ENCODE results near the gene IHH. TPM values are rescaled to one million over a fixed set of nuclear protein-coding genes. Genes with fewer than 3 reads are reported as not detected.

IHH gene
- total RNA-seq, 1 experiment from 2014 or later = 0.17 TPM

GRCh38 chr2:219019436-219019835, 41.3 kb downstream of the IHH start (continued):
- TF ChIP-seq EZH2phosphoT487 (IDR thresholded peaks at IDR 0.05; ENCODE audit: borderline replicate concordance) = no peak
- TF ChIP-seq JUND (IDR thresholded peaks at IDR 0.05) = no peak
- TF ChIP-seq SIN3A (IDR thresholded peaks at IDR 0.05; ENCODE audit: low read depth) = no peak
- no peak for TF ChIP-seq YY1 (IDR thresholded peaks at IDR 0.05; ENCODE audit: extremely low read depth, insufficient replicate concordance, low read depth, low read length)
- no peak for TF ChIP-seq ZNF274 (IDR thresholded peaks at IDR 0.05; ENCODE audit: low read depth, low read length)
- no peak for TF ChIP-seq POLR2AphosphoS5 (IDR thresholded peaks at IDR 0.05; ENCODE audit: low read depth, low read length)

GRCh38 chr2:219018726-219019125, 42.0 kb downstream of the IHH start:
- intact Hi-C loops (cut with micrococcal nuclease) = no loop called here
- BruUV-seq (replicated peaks) = no TSS peak
- CTCF ChIA-PET = interaction anchor here (3.9 kb wide), 1 partner anchor 11 kb away, joined by 21 read pairs; no protein-coding TSS in a partner anchor
- no peaks in the 10 kb centered on the region for H3K9me3 ChIP-seq (ENCODE audit: control insufficient read depth in 1 of 2, insufficient read depth in 1 of 2, low read depth in 1 of 2, low read length in 2 of 2)
- H3K9ac ChIP-seq (ENCODE audit: low read length) = no peak overlapping the region
- ATAC-seq = no peak
- no peaks in the 10 kb centered on the region for H3K27me3 ChIP-seq (ENCODE audit: insufficient read depth, low read length)
- no peaks in the 10 kb centered on the region for H3K36me3 ChIP-seq (ENCODE audit: control insufficient read depth in 1 of 2, insufficient read depth in 2 of 2, low read length in 2 of 2)
- H3K4me1 ChIP-seq (ENCODE audit: control insufficient read depth in 1 of 2, insufficient read depth in 2 of 2, low read length in 2 of 2) = no peaks in the 10 kb centered on the region
- no peaks in the 10 kb centered on the region for H3K9me2 ChIP-seq (ENCODE audit: insufficient read depth)
- H3K27ac ChIP-seq (ENCODE audit: low read depth, low read length) = no peak overlapping the region
- no peak for DNase-seq (ENCODE audit: low read depth, low spot score)
- RAD21 ChIA-PET (ENCODE audit: low non-redundant PET in 1 of 2, low total read pairs in 2 of 2, uncharacterized antibody in 2 of 2, unreplicated experiment in 2 of 2) = no interaction called here
- H3K79me2 ChIP-seq (ENCODE audit: insufficient read depth, low read length) = no peaks in the 10 kb centered on the region
- H3K4me2 ChIP-seq (ENCODE audit: low read length) = no peak overlapping the region
- no peak overlapping the region for H2AFZ ChIP-seq (ENCODE audit: low read depth, low read length, poor library complexity, severe bottlenecking)
- no peaks in the 10 kb centered on the region for H4K20me1 ChIP-seq (ENCODE audit: insufficient read depth)
- POLR2A ChIA-PET = no interaction called here
- TF ChIP-seq SIN3A (IDR thresholded peaks at IDR 0.05; ENCODE audit: low read depth) (no peak), RAD21 (IDR thresholded peaks at IDR 0.05; ENCODE audit: low read depth) (no peak), ZBTB33 (IDR thresholded peaks at IDR 0.05; ENCODE audit: extremely low read depth, insufficient replicate concordance, low read length) (no peak), JUND (IDR thresholded peaks at IDR 0.05) (no peak), MAX (IDR thresholded peaks at IDR 0.05) (no peak), REST (IDR thresholded peaks at IDR 0.05; ENCODE audit: low read depth) (no peak), YY1 (IDR thresholded peaks at IDR 0.05; ENCODE audit: extremely low read depth, insufficient replicate concordance, low read depth, low read length) (no peak), ZNF274 (IDR thresholded peaks at IDR 0.05; ENCODE audit: low read depth, low read length) (no peak), ZFX (IDR thresholded peaks at IDR 0.05) (no peak), ELF1 (IDR thresholded peaks at IDR 0.05; ENCODE audit: borderline replicate concordance, low read depth) (no peak), FOSL1 (IDR thresholded peaks at IDR 0.05; ENCODE audit: low read depth) (no peak), SP1 (IDR thresholded peaks at IDR 0.05; ENCODE audit: low read depth) (no peak), CTCF (IDR thresholded peaks at IDR 0.05 in 2 of 3, conservative IDR thresholded peaks at IDR 0.05 in 1 of 3; ENCODE audit: borderline replicate concordance in 1 of 3, insufficient read depth in 1 of 3, low read depth in 2 of 3, low read length in 2 of 3) (no peak), POLR2AphosphoS5 (IDR thresholded peaks at IDR 0.05; ENCODE audit: low read depth, low read length) (no peak), EZH2phosphoT487 (IDR thresholded peaks at IDR 0.05; ENCODE audit: borderline replicate concordance) (no peak)
- H3K4me3 ChIP-seq (replicated peaks in 1 of 2; ENCODE audit: low read depth in 1 of 2, low read length in 2 of 2) = no peak overlapping the region
